HG02759 (cell line): ENCODE results near the gene TMEM181.
"Not testable (repeated sequence)": the region's sequence is repeated elsewhere in the genome, so short reads cannot be mapped to it uniquely, and the experiment has no call there.

Source experiments
- ATAC-seq: cut with Tn5 transposase; IDR thresholded peaks from one replicate; pipeline ENCODE4 v1.9.1; 2021; ENCODE audit warnings: mild to moderate bottlenecking, moderate library complexity; ENCODE audit not compliant: unreplicated experiment

TMEM181 gene

DNA sequence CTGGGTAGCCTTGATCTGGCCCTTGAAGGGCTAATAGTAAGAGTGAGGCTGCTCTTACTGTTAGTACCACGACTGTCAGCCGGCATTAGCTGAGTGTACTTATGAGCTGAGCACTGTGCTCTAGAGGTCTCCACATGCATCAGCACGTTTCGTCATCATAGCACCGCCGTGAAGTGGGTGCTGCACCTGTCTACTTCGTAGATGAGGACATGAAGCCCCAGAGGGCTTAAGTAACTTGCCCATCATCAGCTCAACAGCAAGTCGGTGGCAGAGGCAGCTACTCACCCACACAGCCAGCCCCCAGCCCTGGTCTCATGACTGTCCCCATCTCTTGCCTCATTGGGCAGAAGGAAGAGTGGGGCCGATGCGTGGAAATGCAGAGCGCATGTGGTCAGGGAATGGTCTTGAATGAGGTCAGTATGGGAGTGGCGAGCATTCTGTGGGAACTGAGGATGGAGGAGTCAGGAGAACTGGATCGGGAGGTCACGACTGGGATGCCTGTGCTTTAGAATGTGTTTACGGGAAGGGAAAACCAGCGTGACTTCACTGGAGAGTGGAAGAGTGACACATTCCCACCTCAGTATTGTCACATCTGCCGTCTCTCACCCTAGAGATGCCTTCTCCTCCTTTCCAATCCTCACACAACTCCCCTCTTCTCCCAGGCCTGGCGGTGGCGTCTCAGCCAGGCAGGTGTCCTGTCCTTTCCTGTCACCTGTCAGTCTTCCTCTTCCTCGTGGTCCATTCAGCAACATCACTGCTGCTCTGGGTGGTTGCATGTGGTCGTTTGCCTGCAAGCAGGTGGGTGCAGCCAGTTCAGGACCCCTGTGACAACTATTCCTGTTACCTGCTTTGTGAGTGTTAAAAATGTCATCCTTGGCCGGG is 95.9 kb downstream of the TMEM181 start:
- ATAC-seq, result no peak

DNA sequence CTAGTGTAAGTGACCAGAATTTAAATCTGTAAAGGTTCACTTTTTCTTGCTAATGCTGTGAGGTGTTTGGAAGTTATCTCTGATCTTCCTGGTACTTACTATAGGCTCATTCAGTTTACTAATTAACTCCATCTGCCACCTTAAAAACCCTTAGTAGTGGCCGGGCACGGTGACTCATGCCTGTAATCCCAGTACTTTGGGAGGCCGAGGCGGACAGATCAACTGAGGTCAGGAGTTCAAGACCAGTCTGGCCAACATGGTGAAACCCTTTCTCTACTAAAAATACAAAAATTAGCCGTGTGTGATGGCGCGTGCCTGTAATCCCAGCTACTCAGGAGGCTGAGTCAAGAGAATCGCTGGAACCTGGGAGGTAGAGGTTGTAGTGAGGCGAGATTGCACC is 97.1 kb downstream of the TMEM181 start:
- ATAC-seq, result not testable (repeated sequence)

DNA sequence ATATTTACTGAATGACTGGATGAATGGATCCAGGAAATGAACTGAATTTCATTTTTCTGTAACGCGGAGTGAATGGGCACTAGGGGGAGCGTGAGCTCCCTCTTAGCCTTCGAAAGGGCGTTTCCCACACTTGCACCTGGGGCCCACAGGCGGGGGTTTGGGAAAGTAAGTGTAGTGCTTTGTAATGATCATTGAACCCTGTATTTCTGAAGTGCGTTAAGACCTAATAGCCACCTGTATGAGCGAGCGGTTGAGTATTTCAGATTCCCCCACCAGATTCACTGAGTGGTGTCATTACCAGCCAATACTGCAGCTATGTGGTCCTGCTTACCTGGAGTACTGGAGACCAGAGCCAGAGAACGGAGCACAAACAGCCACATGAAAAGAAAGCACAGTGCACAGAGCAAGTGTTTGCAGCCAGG is 100.5 kb downstream of the TMEM181 start:
- ATAC-seq, result peak; percentile 62

DNA sequence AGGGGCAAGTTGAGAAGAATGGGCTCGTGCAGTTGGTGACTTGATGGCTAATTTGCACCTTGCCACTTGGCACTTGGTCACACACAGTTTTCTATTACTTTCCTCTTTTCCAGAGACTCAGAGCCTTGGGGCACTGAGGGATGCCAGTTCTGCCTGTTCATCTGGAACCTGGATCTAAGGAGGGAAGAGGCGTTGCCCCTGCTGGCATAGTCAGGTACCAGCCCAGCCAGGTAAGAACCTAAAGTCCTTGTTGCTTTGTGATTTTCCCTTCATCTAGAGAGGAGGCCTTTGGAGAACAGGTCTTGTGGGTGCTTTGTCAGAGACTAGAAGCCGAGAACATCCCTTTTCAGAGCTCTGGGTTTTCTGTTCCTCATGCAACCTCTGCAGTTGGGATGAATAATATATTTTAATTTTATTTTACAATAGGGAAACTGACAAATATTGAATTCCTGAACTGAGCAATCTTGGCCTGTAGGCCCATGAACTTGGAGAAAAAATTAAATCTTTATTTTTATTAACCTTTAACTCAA is 101.3 kb downstream of the TMEM181 start:
- no peak for ATAC-seq

DNA sequence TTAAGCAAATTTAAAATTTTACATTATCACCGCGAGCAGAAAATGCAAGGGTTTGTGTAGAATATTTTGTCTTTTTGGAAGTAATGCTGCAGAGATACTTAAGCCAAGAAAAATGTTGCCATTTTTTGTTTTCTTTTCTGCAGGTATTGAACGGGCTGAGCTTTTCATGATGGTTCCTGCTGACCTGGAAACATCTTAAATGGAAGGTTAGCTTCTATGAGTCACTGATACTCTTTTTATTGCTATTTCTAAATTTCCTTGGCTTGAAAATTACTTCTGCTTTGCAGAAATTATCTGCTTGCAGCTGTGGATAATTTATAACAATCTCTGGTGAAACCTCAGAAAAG is 102.7 kb downstream of the TMEM181 start:
- ATAC-seq, result no peak

DNA sequence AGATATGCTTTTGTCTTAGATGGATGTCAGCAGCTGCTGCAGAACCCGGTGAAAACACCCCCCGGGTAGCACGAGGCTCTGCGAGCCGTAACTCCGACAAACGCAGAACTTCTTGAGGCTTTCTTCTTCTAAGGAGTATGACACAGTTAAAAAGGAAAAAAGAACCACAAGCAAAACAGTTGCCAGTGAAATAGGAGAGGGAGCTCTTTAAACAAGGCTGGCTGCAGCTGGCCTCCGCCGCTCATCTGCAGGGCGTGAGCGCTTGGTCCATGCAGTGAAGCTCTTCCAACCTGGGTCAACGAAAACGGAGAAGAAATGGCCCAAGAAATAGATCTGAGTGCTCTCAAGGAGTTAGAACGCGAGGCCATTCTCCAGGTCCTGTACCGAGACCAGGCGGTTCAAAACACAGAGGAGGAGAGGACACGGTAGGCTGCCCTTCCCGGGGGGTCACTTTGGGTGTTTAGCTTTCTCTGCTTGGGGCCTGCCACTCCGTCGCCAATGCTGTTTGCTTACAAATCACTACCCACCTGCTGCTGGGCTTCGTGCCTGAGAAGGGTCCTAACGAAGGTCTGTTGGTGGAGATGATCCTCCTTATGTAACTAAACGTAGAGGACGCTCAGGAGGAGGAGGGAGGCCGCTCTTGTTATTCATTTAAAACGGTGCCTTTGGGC is 103.2 kb downstream of the TMEM181 start:
- no peak for ATAC-seq

DNA sequence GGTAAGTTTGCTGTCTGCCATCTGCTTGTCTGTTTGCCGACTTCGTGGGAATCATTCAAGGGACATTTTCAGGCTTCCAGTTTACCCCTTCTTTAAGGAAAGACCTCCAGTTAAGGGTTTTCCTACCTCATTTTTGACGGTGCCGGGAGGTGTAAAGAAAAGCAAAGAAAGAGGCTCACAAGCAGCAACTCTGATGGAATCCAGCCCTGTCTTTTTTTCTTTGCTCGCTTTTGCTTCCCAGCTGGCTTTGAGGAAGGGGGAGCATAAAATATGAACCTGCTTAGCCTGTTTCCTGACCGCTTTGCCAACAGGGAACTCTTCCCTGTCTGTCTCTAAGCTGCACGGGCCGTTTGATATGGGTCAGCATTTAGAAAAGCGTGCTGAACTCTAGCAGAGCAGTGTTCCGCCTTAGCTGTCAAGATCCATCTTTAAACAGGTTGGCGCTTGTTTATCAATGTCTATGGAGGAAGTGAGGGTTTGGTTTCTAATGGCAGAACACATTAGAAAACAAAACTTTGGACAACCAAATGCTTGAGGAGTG is 103.8 kb downstream of the TMEM181 start:
- ATAC-seq, result no peak

DNA sequence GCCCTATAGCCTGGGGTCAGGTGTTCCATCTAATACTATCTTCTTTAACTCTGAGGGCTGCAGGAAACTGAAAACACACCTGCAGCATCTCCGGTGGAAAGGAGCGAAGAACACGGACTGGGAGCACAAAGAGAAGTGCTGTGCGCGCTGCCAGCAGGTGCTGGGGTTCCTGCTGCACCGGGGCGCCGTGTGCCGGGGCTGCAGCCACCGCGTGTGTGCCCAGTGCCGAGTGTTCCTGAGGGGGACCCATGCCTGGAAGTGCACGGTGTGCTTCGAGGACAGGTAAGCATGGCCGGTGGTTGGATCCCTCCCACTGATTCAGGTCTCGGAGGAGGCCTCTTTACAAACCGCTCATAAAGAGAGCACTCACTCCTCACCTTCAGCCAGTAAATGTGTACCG is 105.4 kb downstream of the TMEM181 start:
- ATAC-seq, result no peak

DNA sequence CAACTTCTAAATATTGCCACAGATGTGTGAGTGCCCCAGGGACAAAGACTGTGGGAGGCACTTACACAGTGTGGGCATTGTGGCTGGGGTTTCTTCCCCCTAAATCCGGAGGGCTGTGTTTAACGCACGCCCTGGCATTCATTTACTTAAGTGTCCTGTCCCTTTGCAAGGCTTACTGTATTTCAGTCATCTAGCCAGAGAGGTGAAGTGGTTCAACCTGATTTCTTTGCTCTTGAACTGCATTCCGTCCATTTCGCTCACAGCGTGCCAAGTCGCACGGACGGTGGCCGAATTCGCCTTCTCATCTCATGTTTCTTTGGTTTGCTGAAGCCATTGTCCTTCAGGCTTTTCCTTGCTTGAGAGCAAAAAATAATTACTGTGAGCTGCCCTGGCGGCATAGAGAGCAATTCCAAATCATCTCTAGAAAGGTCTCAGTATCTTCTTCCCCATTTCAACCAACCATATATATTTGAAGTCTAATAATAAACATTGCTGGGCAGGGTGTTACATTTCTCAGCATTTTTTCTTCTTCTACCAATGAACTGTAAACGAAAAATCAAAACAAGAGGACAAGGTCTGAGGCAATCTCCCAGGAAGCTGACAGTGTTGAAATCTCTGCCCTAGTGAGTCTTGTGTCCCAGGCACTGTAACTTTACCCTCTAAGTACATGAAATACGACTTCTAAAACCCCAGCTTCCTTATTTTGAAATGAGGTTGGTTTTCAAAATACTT is 106.9 kb downstream of the TMEM181 start:
- ATAC-seq, result no peak

DNA sequence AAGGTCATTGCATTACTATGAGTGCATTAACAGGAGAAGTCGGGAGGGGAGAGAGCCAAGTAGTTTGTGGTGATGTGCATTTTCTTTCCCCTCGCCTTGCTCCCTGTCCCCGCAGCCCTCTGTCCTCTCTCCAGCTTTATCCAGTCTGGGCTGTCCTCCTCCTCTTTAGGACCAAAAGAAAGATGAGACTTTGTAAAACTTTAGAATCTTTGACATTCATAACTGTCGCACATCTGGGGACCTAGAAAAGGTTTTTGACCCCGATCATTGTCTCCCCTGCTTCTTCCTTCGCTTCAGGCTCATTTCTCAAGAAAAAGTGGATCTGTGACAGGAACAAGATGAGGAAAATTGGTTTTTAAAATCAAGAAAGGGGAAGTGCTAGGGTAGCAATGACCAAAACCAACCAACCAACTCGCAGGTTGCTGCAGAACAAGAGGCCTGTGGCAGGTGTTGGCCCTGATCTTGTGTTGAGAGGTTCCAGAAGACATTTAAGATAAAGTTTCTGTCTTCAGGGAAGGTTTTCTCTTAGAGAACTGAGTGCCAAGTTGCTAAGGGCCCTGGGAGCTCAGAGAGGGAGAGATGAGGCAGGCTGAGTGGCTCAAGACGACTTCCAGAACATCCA is 107.6 kb downstream of the TMEM181 start:
- ATAC-seq, result no peak

DNA sequence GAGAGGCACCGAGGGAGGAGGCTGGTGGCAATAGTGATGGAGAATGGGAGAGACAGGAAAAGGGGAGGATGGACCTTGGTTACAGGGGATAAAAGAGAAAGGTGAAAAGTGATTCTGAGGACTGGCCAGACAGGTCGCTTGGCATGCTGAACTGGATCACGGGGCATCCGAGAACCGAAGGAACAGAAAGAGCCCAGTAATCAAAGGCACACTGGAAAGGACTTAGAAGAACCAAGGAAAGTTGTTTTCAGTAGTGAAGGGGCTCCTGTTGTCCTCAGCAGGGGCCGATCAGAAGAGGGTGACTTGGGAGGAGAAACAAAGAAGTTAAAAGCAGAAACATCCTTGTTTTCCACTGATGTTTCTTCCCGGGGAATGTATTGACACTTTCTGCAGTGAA is 108.8 kb downstream of the TMEM181 start:
- no peak for ATAC-seq

DNA sequence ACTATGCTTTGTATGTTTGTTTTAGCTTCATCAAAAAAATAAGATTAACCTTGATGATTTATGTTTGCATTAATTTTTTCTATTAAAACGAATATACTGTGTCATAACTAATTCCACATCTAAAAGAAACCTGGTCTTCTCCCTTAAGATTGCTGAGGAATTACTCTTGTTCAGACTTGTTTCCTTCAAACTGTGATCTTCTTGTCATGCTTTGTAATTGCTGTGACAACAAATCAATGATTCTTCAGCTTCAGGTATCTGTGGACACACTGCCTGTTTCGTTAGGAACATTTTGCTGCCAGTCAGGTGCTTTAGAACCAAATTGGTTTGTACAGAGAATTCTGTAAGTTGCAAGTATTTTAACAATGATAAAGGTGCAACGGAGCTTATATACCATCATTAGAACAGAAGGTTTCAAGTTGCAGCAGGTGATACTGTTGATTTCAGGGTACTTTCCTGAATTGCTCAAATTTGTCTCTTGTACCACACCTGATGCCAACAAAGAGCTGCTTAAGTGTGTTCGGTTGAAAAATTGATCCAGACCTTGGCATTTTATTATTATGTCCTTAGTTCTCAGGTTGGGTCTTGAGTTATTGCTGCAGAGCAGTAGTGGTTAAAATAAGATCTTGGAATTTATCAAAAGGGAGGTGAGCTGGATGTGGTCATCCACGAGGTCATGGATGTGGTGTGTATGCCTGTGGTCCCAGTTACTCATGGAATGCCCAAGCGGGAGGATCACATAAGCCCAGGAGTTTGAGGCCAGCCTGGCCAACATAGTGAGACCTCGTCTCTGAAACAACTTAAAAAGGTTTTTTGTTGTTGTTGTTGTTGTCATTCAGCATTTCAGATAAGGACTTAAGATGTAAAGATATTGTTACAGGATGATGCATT is 109.5 kb downstream of the TMEM181 start:
- no peak for ATAC-seq

DNA sequence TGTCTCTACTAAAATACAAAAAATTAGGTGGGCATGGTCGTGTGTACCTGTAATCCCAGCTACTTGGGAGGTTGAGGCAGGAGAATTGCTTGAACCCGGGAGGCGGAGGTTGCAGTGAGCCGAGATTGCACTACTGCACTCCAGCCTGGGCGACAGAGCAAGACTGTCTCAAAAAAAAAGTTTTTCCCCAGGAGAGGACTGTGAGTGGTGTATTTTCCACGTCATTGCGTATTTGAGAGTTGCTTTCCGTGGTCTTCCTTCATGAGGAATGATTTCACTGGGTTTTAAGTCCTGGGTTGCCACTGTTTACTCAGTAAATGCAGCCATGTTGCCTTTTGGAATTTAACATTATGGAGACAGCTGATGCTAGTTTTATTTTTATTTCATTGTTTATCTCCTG is 112.2 kb downstream of the TMEM181 start:
- ATAC-seq, result not testable (repeated sequence)

DNA sequence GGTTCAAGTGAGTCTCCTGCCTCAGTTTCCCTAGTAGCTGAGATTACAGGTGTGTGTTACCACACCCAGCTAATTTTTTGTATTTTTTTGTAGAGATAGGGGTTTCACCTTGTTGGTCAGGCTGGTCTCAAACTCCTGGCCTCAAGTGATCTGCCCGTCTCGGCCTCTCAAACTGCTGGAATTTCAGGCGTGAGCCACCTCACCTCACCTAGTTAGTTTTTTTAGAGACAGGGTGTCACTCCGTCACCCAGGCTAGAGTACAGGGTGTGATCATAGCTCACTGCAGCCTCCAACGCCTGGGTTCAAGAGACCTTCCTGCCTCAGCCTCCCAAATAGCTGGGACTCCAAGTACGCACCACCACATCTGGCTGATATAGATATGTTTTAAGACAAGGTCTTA is 112.8 kb downstream of the TMEM181 start:
- ATAC-seq, result no peak

DNA sequence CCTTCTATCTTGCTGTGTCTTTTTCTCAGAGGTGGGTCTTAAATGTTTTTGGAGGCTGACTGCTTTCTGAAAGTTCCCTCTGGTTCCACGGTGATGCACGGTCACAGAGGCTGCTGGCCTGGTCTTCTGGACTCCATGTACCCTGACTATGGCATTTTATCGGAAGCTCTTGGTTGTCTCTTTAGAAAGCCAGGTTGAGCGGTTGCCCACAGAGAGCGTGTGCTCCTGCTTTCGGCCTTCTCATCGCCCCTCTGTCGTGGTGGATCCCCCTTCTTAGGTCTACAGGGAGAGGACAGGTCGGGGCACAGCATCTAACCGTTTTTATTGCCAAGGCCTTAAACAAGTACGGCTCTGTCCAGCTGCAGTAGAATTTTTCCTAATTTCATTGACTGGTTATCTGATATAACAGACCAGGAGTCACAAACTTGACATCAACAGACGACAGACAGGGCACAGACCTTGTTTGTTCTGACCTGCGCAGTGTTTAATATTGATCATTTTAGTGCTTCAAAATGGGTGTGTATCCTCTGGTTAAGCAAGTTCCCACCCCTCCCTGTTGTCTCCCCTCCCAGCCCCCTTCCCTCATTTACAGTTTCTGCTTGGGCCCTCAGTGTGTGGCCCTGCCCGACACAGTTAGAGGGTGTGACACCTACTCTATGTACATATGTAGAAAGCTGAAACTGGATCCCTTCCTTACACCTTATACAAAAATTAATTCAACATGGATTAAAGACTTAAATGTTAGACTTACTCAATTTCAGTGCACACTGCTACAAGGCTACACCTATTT is 114.6 kb downstream of the TMEM181 start:
- ATAC-seq, result no peak

DNA sequence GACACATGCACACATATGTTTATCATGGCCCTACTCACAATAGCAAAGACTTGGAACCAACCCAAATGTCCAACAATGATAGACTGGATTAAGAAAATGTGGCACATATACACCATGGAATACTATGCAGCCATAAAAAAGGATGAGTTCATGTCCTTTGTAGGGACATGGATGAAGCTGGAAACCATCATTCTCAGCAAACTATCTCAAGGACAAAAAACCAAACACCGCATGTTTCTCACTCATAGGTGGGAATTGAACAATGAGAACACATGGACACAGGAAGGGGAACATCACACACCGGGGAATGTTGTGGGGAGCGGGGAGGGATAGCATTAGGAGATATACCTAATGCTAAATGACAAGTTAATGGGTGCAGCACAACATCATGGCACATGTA is 117.2 kb downstream of the TMEM181 start:
- not testable (repeated sequence) for ATAC-seq

DNA sequence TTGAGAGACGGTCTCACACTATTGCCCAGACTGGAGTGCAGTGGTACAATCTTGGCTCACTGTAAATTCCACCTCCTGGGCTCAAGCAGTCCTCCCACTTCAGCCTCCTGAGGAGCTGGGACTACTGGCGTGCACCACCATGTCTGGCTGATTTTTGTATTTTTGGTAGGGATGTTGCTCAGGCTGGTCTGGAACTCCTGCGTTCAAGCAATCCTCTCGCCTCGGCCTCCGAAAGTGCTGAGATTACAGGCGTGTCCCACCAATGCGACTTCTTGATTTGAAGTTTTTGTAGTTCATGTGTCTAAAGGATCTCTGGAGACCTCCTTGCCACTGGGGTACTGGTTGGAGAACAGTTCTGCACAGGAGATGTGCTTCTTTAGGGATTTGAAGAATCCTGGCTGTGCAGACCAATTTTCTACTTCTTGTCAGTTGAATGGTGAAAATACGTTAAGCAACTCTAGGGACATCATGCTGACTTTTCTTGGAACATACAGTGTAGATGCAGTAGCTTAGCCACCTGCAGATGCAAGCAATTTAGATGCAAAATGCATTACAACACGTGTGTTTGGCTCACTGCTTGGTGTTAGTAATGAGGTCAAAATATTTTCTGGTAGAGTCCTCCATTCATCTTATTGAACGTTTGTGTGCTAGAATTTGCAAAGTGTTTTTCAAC is 118.2 kb downstream of the TMEM181 start:
- ATAC-seq, result no peak

DNA sequence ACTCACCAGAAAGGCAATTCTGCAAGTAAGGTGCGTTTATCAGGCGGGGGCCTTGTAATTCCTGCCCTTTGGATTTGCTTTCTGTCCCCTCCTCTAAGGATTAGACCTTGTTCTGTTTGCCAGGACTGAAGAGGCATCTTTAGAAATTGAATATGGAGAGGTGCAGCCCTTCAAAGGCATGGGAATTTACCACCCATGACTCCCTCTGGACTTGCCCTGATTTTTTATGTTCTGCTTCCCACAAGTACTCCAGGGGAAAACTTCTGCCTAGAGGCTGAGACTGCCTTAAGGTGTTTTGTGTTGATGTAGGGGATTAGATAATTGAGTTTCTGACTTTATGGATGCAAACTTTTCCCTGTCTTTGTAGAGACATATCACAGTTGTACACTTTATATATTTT is 120.1 kb downstream of the TMEM181 start:
- ATAC-seq, result no peak
